NCI-H748 (cell line): Measurements from ENCODE around the gene KLF4.
"Not testable (repeated sequence)": the region's sequence is repeated elsewhere in the genome, so short reads cannot be mapped to it uniquely, and the experiment has no call there.

Experiments used
- DNase-seq: peaks from one replicate; lab custom pipeline; 2025; ENCODE audit not compliant: unreplicated experiment; lab: John Stamatoyannopoulos, UW

The KLF4 gene

DNA sequence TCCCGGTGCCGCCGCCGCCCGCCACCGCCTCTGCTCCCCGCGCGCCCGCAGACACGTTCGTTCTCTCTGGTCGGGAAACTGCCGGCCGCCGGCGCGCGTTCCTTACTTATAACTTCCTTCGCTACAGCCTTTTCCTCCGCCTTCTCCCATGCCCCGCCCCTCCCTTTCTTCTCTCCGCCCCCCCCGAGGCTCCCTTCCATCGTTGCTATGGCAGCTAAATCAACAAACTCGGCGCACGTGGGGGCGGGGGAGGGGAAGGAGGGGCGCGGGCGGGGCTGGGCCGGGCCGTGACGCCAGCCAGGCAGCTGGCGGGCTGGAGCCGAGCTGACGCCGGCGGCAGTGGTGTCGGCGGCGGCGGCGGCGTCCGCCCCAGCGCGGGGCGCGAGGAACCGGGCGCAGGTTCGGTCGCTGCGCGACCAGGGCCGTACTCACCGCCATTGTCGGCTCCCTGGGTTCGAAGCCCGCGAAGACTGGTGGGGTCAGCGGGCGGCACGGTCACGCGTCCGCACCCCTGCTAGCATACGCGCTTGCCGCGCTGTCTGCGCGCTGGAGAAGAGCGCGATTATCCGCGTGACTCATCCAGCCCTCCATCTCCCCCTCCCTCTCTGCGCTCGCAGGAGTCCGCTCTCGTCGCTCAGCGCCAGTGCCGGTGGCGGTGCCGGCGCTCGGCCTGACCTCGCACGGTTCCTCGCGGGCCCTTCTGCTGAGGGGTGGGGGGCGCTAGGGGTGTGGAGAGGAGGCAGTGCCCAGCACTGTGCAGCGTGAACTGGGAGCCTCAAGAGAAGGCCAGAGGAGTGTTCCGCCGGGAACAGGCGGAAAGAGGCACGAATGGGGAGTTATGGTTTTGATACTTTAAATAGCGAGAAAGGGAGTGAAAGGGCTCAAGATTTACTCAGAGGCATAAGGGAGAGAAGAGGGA is at the start of gene KLF4:
Gene KLF4 (minus strand): TSS at position 83 of the 919 bp plus-strand sequence. CDS start 597 bp downstream, outside the sequence.
- DNase-seq = peak; percentile 95

GRCh38 chr9:107536462-107536861 is 46.9 kb upstream of the KLF4 start:
- no peak for DNase-seq

DNA sequence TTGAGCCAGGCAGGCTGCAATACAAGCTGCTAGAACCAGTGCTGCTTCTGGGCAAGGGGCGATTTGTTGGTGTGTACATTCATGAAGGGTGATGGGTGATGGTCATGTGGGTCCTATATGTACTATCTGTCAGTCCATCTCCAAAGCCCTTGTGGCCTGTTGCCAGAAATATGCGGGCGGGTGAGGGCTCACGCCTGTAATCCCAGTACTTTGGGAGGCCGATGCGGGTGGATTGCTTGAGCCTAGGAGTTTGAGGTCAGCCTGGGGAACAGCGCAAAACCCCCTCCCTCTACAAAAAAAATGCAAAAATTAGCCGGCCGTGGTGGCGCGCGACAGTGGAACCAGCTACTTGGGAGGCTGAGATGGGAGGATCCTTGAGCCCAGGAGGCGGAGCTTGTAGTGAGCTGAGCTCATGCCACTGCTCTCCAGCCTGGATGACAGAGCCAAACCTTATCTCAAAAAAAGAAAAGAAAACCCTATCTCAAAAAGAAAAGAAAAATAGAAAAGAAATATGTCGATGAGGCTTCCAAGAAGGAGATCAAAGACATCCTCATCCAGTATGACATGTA is 45.0 kb upstream of the KLF4 start:
- no peak for DNase-seq

- no peak for DNase-seq
Observed at GRCh38 chr9:107530679-107531078, 41.1 kb upstream of the KLF4 start.

DNA sequence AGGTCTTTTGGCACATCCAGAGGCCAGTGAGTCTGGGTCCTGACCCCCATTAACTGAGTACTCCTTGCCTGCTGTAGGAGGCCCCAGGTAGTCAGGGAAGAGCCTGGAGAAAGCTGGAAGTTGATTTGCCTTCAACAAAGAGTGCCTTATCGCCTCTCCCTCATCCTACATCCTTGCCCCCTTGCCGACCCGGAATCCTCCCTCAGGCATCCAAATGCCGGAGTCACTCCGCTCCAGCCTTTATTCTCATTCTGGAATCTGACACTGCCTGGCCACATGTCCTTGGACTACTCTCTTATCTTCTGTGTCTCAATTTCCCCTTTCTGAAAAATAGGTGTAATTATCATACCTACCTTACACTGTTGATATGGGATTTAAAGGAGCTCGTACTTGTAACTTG is 39.1 kb upstream of the KLF4 start:
- no peak for DNase-seq

GRCh38 chr9:107523539-107523938 is 34.0 kb upstream of the KLF4 start:
- DNase-seq = no peak

GRCh38 chr9:107520186-107520585 is 30.6 kb upstream of the KLF4 start:
- no peak for DNase-seq

DNA sequence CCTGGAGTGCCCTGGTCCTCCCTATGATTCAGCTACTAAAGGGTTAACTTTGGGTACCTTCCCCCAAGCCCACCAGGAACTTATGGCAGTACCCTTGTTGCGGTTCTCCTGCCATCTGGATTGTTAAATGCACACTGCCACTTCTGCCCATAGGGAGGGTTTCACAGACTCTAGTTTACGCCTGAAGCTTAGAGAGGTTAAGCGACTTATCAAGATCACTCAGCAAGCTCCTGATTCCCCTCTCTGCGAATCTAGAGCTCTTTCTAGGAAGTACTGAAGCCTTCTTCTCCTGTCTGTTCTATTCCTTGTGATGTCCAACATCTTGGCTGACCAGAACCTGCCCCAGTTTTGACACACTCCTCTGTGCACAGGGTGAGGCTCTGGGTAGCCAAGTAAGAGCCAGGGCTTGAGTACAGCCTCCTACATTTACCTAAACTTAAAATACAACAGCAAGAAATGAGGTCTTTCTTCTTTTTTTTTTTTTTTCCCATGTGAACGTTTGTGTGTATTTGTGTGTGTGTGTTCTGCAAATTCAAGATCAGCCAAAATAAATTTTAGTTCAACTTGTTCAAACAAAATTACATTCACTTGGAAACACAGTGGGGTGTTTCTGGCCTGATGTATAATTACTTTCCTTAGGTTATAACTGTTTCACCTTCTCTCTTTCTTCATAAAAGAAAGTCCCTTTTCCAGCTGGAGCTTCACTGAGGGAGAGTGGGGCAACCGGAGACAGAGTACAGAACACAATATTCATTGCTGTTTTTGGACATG is 28.7 kb upstream of the KLF4 start:
- DNase-seq = no peak

DNA sequence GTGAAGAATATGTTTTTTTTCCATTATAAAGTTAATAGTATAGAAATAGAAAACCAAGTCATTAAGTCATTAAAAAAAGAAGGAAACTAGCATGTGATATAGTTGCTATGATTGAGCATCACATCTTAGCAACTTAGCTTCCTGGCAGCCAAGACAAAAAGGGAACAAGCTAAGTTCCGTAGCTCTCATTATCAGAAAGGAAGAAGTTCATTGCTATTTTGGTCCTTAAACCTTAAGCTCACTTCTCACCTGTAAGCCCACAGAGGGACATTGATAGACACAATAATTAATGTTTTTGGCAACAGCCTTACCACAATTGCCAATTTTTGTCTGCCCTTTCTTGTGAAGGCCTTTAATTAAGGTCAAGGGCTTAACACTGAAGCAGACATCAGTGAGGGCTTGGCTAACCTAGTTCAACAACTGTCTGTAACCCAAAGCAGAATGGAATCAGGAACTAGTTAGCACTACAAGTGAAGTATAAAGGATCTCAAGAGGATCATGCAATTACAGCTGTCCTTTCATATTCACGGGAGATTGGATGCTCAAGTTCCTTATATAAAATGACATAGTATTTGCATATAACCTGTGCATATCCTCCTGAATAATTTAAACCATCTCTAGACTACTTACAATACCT is 24.0 kb upstream of the KLF4 start:
- no peak for DNase-seq

- peak; percentile 72 for DNase-seq
Observed at GRCh38 chr9:107504585-107505455, 15.3 kb upstream of the KLF4 start.

GRCh38 chr9:107502464-107502863 is 12.9 kb upstream of the KLF4 start:
- no peak for DNase-seq

- DNase-seq = not testable (repeated sequence)
Observed at GRCh38 chr9:107500421-107501200, 11.0 kb upstream of the KLF4 start.

- no peak for DNase-seq
Observed at GRCh38 chr9:107496976-107497375, 7.4 kb upstream of the KLF4 start.

DNA sequence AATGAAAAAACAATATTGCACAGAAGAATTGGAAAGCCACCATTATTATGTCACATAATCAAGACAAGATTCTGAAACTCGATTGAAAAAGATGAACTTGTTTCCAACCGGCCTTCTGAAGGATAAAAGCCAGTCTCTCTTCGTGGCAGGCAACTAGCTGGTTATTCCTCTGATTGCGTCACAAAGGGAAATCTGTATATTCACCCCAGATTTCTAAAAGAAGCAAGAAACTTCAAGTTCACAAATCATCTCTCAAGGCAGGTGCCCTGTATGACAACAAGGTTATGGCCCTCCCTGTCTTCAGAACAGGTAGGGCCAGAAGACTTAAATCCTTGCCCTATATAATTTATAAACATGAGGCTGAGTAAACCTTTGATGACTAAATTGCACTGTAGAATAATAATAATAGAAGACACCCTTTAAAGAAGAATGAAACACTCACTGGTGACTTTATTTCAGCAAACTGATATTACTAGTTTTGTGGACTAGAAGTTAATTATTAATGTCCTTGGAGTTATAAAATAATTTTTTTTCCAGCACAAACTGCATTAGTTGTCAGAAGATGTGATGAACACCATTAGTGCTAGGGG is 2.9 kb upstream of the KLF4 start:
- DNase-seq = no peak

DNA sequence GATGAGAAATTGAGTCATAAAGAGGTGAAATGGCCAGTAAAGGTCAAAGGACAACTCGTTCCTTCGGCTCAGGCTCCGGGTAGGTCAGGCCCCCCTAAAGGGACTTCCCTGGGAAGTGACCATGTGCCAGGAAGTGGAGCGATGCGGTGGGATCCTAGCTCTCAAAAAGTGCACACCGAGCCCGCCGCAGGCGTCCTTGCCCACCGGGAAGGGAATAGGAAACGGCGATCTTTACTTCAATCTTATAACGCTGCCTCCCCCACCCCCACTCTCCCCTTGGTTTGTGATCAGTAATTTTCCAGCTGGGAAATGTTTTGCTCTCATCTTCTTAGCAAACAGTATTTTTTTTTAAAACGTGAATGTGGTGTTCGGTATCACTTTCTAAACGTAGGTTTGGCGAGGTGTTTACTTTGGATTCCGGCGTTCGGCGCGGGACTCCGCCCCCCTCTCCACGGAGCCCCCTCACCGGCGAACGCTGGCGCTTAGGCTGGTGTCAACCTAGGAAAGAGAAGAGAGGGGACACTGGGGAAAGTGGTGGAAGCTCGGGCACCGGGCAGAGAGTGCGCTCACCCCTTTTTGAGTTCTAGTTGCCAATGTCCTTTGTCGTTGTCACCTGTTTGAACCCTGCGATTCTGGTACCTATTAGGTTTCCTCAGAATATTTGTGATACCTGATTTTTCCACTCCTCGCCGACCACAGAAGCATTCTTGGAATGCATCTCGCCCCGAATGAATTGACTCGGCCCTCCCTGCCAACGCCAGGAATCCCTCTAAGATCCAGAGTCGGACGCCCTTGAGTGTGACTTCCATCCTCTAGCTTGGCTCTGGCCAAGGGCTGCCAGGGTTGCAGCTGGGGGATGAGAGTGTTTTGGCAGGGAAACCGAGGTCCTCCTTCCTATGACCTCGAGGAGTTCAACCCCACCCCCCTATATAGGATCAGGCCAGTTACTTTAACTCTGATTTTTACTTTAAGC is 1.8 kb upstream of the KLF4 start:
- DNase-seq = peak; percentile 32

- not testable (repeated sequence) for DNase-seq
Observed at GRCh38 chr9:107490606-107490970, 1.0 kb upstream of the KLF4 start.

GRCh38 chr9:107489144-107489673 is 360 bp downstream of the KLF4 start:
- peak; percentile 88 for DNase-seq
